NCI-H524 (cell line): ENCODE results near the gene AMY1C.
"Not testable (repeated sequence)": the region's sequence is repeated elsewhere in the genome, so short reads cannot be mapped to it uniquely, and the experiment has no call there.

ENCODE experiments used
- DNase-seq, 2 experiments: peaks; one replicate each; lab custom pipeline; 2025; lab: John Stamatoyannopoulos, UW

Gene AMY1C

GRCh38 chr1:103749598-103749997 lies at the start of gene AMY1C:
AMY1C (plus strand) TSS chr1:103749898; CDS start chr1:103750470, 572 bp downstream.
- not testable (repeated sequence) for DNase-seq

- DNase-seq: not testable (repeated sequence)
Measured at GRCh38 chr1:103700669-103701068, 49.0 kb upstream of the AMY1C start.

DNA sequence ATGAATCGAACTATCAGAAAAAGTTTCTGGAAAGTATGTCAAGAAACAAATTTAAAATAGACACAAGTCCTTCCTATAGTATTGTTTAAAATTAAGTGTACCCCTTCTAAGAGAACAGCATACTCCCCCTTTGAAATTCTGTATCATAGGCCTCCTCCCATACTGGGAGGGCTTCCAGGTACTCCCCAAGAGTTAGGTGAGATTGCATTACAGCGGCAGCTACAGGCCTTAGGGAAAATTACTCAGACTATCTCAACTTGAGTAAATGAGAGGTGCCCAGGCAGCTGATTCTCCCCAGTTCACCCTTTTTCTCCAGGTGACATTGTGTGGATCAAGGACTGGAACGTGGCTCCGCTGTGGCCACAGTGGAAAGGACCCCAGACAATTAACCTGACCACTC lies 48.4 kb upstream of the AMY1C start:
- not testable (repeated sequence) for DNase-seq

- not testable (repeated sequence) for DNase-seq
Measured at GRCh38 chr1:103707670-103708069, 42.0 kb upstream of the AMY1C start.

DNA sequence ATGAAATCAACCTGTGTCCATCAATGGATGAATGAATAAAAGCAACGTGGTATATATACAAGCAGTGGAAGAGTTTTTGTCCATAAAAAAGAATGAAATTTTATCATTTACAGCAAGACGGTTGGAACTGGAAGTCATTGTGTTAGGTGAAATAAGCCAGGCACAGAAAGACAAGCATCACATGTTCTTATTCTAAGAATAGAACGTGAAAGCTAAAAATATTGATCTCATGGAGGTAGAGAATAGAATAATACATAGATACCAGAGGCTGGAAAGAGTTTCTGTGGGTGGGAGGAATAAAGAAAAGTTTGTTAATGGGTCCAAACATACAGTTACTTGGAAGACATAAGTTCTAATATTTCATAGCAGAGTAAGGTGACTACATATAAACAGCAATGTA lies 39.3 kb upstream of the AMY1C start:
- DNase-seq: not testable (repeated sequence)

DNA sequence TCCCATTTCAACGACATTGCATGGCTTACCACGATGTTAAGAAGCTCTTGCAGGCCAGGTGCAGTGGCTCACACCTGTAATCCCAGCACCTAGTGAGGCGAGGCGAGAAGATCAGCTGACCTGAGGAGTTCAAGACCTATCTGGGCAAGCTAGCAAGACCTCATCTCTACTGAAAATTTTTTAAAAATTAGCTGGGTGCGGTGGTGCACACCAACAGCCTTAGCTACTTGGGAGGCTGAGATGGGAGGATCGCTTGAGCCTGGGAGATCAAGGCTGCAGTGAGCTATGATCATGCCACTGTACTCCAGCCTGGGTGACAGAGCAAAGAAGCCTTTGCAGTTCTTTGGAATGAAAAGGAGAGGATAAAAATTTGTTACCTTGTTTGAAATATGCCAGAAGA lies 32.3 kb upstream of the AMY1C start:
- DNase-seq: not testable (repeated sequence)

DNA sequence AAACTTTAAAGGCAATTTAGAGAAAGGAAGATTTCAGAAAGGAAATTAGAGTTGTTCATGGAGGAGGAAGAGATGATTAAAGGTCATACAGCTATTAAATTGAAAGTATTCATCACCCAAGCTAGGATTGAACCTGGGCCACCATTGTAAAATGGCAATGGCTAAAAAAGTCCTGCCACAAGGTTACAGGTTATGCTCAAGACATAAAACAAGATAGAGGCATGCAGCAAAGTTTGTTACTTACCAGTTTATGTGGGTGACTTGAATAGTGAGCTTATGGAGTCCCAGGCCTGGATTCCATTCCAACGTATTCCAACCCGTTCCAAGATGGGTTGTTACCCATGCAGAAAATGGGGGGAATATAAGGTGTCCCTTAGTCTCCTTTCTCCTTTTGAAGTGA lies 28.2 kb upstream of the AMY1C start:
- not testable (repeated sequence) for DNase-seq

DNA sequence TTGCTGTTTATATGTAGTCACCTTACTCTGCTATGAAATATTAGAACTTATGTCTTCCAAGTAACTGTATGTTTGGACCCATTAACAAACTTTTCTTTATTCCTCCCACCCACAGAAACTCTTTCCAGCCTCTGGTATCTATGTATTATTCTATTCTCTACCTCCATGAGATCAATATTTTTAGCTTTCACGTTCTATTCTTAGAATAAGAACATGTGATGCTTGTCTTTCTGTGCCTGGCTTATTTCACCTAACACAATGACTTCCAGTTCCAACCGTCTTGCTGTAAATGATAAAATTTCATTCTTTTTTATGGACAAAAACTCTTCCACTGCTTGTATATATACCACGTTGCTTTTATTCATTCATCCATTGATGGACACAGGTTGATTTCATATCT lies 14.4 kb upstream of the AMY1C start:
- DNase-seq: not testable (repeated sequence)

DNA sequence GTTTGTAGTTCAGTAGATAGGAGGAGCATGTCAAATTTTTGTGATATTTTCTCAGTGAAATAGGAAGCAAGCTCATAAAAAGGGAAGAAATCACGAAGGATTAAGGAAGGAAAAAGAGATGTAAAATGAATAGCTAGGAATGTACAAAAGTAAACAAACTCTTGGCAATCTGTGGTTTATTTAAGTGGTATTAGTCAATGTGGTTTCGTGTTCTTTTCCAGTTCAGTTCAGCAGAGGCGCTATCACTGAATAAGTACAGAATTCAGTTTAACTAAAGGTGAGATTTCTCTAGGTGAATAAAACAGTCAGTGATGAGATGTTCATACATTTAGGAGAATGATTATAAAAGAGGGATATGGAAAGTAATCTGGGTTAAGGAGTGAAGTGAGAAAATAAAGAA lies 11.7 kb upstream of the AMY1C start:
- not testable (repeated sequence) for DNase-seq

- DNase-seq: not testable (repeated sequence)
Measured at GRCh38 chr1:103744449-103744848, 5.2 kb upstream of the AMY1C start.

DNA sequence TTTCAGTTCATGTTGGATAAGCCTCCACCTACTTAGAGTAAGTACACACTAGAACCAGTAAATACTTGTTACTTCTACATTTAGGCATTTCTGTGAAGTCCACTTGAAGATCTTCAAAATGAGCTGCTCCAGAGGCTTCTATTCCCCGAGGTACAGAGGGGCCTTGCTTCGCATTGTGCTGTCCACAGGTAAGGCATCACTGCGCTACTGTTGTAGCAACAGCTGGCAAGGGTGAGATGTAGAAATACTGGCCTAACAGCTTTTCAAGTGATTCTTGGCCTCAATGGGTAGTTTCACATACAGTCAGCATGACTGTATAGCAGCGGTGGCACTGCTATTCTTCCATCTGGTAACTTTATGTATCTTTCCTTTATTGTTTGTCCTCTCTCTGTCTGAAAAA lies 4.7 kb upstream of the AMY1C start:
- DNase-seq: not testable (repeated sequence)

- not testable (repeated sequence) for DNase-seq
Measured at GRCh38 chr1:103748273-103748672, 1.4 kb upstream of the AMY1C start.

DNA sequence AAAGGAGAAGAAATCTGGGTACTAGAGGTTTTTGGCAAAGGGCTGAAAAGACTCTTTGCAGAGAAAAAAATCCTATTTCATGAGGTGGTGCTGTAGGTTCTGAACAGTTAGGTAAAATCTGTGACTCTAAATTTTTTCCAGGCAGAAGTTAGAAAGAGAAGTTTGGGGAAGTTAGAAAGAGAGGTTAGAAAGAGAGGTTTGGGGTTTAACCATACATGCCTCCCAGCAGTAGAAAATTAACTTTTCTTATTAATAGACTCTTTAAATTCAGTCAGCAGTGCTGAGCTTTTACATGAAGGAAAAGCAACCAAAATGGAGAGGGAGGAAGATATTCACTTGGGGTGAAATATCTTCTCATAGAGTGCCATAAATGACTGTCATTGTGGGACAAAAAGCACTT lies 12.2 kb downstream of the AMY1C start:
- no peak for DNase-seq

DNA sequence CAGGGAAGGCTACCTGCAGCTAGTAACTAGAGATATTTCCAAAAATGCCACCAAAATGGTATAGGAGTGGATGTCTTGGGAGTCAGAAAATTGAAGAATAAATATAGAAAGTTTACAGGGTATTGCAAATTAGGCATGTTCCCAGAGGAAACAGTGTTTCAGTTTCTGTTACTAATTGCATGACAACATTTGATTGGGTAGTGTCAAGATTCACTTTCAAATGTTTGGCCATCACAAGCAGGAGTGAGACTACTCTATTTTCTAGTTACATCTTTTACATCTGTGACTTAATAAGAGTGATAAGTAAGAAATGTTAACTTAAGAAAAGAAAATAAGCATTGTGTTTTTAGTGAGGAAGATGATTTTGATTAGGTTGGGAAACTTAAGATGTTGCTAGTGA lies 30.2 kb downstream of the AMY1C start:
- DNase-seq: no peak

GRCh38 chr1:103783944-103784377 lies 34.3 kb downstream of the AMY1C start:
- DNase-seq: no peak

DNA sequence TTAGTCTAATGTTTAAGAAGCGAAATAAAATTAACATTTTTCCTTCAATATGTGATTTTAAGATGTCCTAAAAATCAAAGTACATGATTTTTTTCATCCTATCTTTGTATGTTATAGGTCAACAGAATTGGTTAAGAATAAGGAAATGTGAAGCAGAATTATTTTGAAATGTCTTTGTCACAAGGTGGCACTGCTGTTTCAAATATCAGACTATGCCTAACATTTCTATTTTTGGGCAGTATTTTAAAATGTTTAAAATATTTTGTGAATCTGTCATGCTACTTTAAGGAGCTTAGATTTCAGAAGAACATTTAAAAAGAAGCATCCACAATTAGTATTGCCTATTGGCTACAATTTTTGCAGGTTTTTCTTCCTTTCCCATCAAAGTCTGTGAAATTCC lies 38.7 kb downstream of the AMY1C start:
- peak; percentile 11 to 27 for DNase-seq

DNA sequence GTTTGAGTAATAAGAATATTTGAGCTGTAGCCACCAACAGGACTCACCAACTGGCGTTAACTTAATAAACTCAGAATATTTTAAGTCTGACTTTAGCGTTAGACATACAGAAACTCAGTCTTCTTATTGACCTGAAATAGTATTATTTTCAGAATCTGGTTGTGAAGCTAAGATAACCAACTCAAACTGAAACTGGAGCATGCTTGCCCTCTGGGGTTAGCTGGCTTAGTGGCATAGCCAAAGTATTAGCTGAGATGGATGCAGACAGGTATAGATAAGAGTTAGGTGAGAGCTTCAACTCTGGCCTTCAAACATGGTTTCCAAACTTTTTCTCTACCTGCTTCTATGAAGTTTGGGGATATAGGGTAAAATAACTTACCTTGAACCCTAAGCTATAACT lies 40.5 kb downstream of the AMY1C start:
- no peak for DNase-seq
